Measurements from ENCODE around the gene ZNF283.
"Not testable (repeated sequence)": the region's sequence is repeated elsewhere in the genome, so short reads cannot be mapped to it uniquely, and the experiment has no call there.

ZNF283 gene

DNA sequence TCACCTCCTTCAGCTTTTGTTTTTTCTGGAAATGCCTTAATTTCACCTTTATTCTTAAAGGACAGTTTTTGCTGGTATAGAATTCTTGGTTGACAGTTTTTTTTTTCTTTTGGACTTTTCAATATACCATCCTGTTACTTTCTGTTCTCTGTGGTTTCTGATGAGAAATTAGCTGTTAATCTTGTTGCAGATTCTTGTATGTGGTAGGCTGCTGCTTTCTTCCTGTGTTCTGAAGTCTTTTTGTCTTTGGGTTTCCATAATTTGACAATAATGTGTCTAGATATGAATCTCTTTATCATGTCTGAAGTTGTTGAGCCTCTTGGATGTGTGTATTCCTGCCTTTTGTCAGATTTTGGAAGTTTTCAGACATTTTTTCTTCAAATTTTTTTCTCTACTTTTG is 12.0 kb downstream of the ZNF283 start:
- POLR2A ChIA-PET, result no interaction called here
- CTCF ChIA-PET, result no interaction called here
- no peak for DNase-seq (ENCODE audit: extremely low spot score)
- TF ChIP-seq ARNT (IDR thresholded peaks at IDR 0.05), result no peak
- no peak for TF ChIP-seq SUZ12 (IDR thresholded peaks at IDR 0.05)
- TF ChIP-seq BHLHE40 (IDR thresholded peaks at IDR 0.05; ENCODE audit: borderline replicate concordance), result no peak
- TF ChIP-seq ELF4 (IDR thresholded peaks at IDR 0.05), result no peak
- TF ChIP-seq FOXK2 (IDR thresholded peaks at IDR 0.05), result no peak
- TF ChIP-seq FOXA1 (IDR thresholded peaks at IDR 0.05), result no peak
- no peak for TF ChIP-seq SP1 (IDR thresholded peaks at IDR 0.05)
- TF ChIP-seq LEF1 (IDR thresholded peaks at IDR 0.05; ENCODE audit: borderline replicate concordance), result no peak
- no peak for TF ChIP-seq ZNF384 (IDR thresholded peaks at IDR 0.05)

GRCh38 chr19:43842007-43842406 is 14.9 kb downstream of the ZNF283 start:
- CTCF ChIA-PET, result no interaction called here
- no peak for DNase-seq (ENCODE audit: extremely low spot score)
- POLR2A ChIA-PET, result no interaction called here
- TF ChIP-seq FOXM1 (IDR thresholded peaks at IDR 0.05; ENCODE audit: borderline replicate concordance) (no peak), ARNT (IDR thresholded peaks at IDR 0.05) (no peak), ELF4 (IDR thresholded peaks at IDR 0.05) (no peak), LEF1 (IDR thresholded peaks at IDR 0.05; ENCODE audit: borderline replicate concordance) (no peak), SUZ12 (IDR thresholded peaks at IDR 0.05) (no peak), SP1 (IDR thresholded peaks at IDR 0.05) (no peak), FOXK2 (IDR thresholded peaks at IDR 0.05) (no peak), L3MBTL2 (conservative IDR thresholded peaks at IDR 0.05) (no peak), CTBP1 (IDR thresholded peaks at IDR 0.05; ENCODE audit: borderline replicate concordance) (no peak)
- TF ChIP-seq, protein P1, sequence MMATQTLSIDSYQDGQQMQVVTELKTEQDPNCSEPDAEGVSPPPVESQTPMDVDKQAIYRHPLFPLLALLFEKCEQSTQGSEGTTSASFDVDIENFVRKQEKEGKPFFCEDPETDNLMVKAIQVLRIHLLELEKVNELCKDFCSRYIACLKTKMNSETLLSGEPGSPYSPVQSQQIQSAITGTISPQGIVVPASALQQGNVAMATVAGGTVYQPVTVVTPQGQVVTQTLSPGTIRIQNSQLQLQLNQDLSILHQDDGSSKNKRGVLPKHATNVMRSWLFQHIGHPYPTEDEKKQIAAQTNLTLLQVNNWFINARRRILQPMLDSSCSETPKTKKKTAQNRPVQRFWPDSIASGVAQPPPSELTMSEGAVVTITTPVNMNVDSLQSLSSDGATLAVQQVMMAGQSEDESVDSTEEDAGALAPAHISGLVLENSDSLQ (IDR thresholded peaks at IDR 0.05), result no peak

GRCh38 chr19:43847246-43847645 is 20.1 kb downstream of the ZNF283 start:
- TF ChIP-seq ZNF384 (IDR thresholded peaks at IDR 0.05) (no peak), SP1 (IDR thresholded peaks at IDR 0.05) (no peak), BHLHE40 (IDR thresholded peaks at IDR 0.05; ENCODE audit: borderline replicate concordance) (no peak), SUZ12 (IDR thresholded peaks at IDR 0.05) (no peak), ARNT (IDR thresholded peaks at IDR 0.05) (no peak), FOXA1 (IDR thresholded peaks at IDR 0.05) (no peak), L3MBTL2 (conservative IDR thresholded peaks at IDR 0.05) (no peak), TARDBP (IDR thresholded peaks at IDR 0.05) (no peak)
- POLR2A ChIA-PET, result no interaction called here
- CTCF ChIA-PET, result interaction anchor here (0.5 kb wide), 1 partner anchor 43 kb away, joined by 4 read pairs; no protein-coding TSS in a partner anchor
- DNase-seq (ENCODE audit: extremely low spot score), result no peak

GRCh38 chr19:43847884-43848283 is 20.8 kb downstream of the ZNF283 start:
- ChIA-PET CTCF (no interaction called here), POLR2A (no interaction called here)
- TF ChIP-seq NFRKB (IDR thresholded peaks at IDR 0.05), result no peak
- no peak for TF ChIP-seq FOXA1 (IDR thresholded peaks at IDR 0.05)
- no peak for TF ChIP-seq SUZ12 (IDR thresholded peaks at IDR 0.05)
- no peak for TF ChIP-seq ZNF384 (IDR thresholded peaks at IDR 0.05)
- no peak for TF ChIP-seq ELF4 (IDR thresholded peaks at IDR 0.05)
- no peak for TF ChIP-seq CTBP1 (IDR thresholded peaks at IDR 0.05; ENCODE audit: borderline replicate concordance)
- no peak for TF ChIP-seq ARNT (IDR thresholded peaks at IDR 0.05)
- no peak for TF ChIP-seq BHLHE40 (IDR thresholded peaks at IDR 0.05; ENCODE audit: borderline replicate concordance)
- no peak for TF ChIP-seq FOXK2 (IDR thresholded peaks at IDR 0.05)
- TF ChIP-seq SP1 (IDR thresholded peaks at IDR 0.05), result no peak
- TF ChIP-seq FOXM1 (IDR thresholded peaks at IDR 0.05; ENCODE audit: borderline replicate concordance), result no peak
- DNase-seq (ENCODE audit: extremely low spot score), result no peak

- TF ChIP-seq HDGF (IDR thresholded peaks at IDR 0.05; ENCODE audit: borderline replicate concordance) (no peak), L3MBTL2 (conservative IDR thresholded peaks at IDR 0.05) (no peak), ARNT (IDR thresholded peaks at IDR 0.05) (no peak), ELF4 (IDR thresholded peaks at IDR 0.05) (no peak), BHLHE40 (IDR thresholded peaks at IDR 0.05; ENCODE audit: borderline replicate concordance) (no peak), TARDBP (IDR thresholded peaks at IDR 0.05) (no peak), FOXK2 (IDR thresholded peaks at IDR 0.05) (no peak), FOXM1 (IDR thresholded peaks at IDR 0.05; ENCODE audit: borderline replicate concordance) (no peak), NFRKB (IDR thresholded peaks at IDR 0.05) (no peak), LEF1 (IDR thresholded peaks at IDR 0.05; ENCODE audit: borderline replicate concordance) (no peak), SP1 (IDR thresholded peaks at IDR 0.05) (no peak), ZNF384 (IDR thresholded peaks at IDR 0.05) (no peak), CTBP1 (IDR thresholded peaks at IDR 0.05; ENCODE audit: borderline replicate concordance) (no peak), SUZ12 (IDR thresholded peaks at IDR 0.05) (no peak), FOXA1 (IDR thresholded peaks at IDR 0.05) (no peak)
- TF ChIP-seq, protein P1 (IDR thresholded peaks at IDR 0.05), result no peak
- ChIA-PET POLR2A (no interaction called here), CTCF (no interaction called here)
- no peak for DNase-seq (ENCODE audit: extremely low spot score)
These were observed 21.7 kb downstream of the ZNF283 start for GRCh38 chr19:43848821-43849220.

DNA sequence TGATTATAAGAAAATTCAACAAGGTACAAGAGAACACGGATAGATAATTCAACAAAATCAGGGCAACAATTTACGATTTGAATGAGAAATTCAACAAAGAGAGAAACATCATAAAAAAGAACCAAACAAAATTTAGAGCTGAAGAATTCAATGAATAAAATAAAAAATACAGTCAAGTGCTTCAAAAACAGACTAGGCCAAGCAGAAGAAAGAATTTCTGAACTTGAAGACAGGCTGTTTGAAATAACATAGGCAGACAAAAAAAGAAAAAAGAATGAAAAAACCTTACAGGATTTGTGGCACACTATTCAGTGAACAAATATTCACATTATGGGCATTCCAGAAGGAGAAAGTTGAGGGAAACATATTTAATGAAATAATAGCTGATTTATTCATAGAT is 31.1 kb downstream of the ZNF283 start:
- ChIA-PET CTCF (no interaction called here), POLR2A (no interaction called here)
- DNase-seq (ENCODE audit: extremely low spot score), result no peak
- TF ChIP-seq ZNF384 (IDR thresholded peaks at IDR 0.05) (no peak), NFRKB (IDR thresholded peaks at IDR 0.05) (no peak), HDGF (IDR thresholded peaks at IDR 0.05; ENCODE audit: borderline replicate concordance) (no peak), SUZ12 (IDR thresholded peaks at IDR 0.05) (no peak), LEF1 (IDR thresholded peaks at IDR 0.05; ENCODE audit: borderline replicate concordance) (no peak), BHLHE40 (IDR thresholded peaks at IDR 0.05; ENCODE audit: borderline replicate concordance) (no peak), FOXA1 (IDR thresholded peaks at IDR 0.05) (no peak), ARNT (IDR thresholded peaks at IDR 0.05) (no peak), CTBP1 (IDR thresholded peaks at IDR 0.05; ENCODE audit: borderline replicate concordance) (no peak), TARDBP (IDR thresholded peaks at IDR 0.05) (no peak), SP1 (IDR thresholded peaks at IDR 0.05) (no peak)
- TF ChIP-seq, protein P1 (IDR thresholded peaks at IDR 0.05), result no peak

DNA sequence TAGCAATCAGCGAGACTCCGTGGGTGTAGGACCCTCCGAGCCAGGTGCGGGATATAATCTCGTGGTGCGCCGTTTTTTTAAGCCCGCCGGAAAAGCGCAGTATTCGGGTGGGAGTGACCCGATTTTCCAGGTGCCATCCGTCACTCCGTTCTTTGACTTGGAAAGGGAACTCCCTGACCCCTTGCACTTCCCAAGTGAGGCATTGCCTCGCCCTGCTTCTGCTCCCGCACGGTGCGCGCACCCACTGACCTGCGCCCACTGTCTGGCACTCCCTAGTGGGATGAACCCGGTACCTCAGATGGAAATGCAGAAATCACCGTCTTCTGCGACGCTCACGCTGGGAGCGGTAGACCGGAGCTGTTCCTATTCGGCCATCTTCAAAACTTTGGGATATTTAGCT is 39.8 kb downstream of the ZNF283 start:
- DNase-seq (ENCODE audit: extremely low spot score); CTCF ChIA-PET; POLR2A ChIA-PET: not testable (repeated sequence)
